ACC112 (cell line): ENCODE results near the gene ITFG2.
"Not testable (repeated sequence)": the region's sequence is repeated elsewhere in the genome, so short reads cannot be mapped to it uniquely, and the experiment has no call there.

ENCODE experiments used
- H2AFZ ChIP-seq: fragments of 200-600 bp; sonication (generic); one replicate; pipeline ENCODE4 v1.6.0; 2017; ENCODE audit warnings: antibody characterized with exemption, low read length; ENCODE audit not compliant: unreplicated experiment
- H3K27ac ChIP-seq: fragments of 200-600 bp; sonication (generic); 2 replicates; pipeline ENCODE4 v1.5.1; 2014; ENCODE audit warnings: low read depth, mild to moderate bottlenecking, antibody characterized with exemption, low read length, moderate library complexity
- H3K27me3 ChIP-seq: fragments of 200-600 bp; sonication (generic); 2 replicates; pipeline ENCODE4 v1.6.1; 2014; ENCODE audit warnings: mild to moderate bottlenecking, antibody characterized with exemption, low read length, moderate library complexity, mixed read lengths; ENCODE audit not compliant: insufficient read depth
- H3K36me3 ChIP-seq: fragments of 200-600 bp; sonication (generic); 2 replicates; pipeline ENCODE4 v1.6.1; 2016; ENCODE audit warnings: mild to moderate bottlenecking, antibody characterized with exemption, low read length, moderate library complexity, mixed read lengths; ENCODE audit not compliant: insufficient read depth
- H3K4me1 ChIP-seq: fragments of 200-600 bp; sonication (generic); one replicate; pipeline ENCODE4 v1.6.1; 2016; ENCODE audit warnings: low read length, mixed read lengths; ENCODE audit not compliant: insufficient read depth, unreplicated experiment, control insufficient read depth
- H3K4me3 ChIP-seq: fragments of 200-600 bp; sonication (generic); 2 replicates; pipeline ENCODE4 v1.5.1; 2014; ENCODE audit warnings: mild to moderate bottlenecking, low read depth, low read length
- H3K79me2 ChIP-seq: fragments of 200-600 bp; sonication (generic); one replicate; pipeline ENCODE4 v1.6.0; 2016; ENCODE audit warnings: low read length; ENCODE audit not compliant: control insufficient read depth, unreplicated experiment, insufficient read depth

ITFG2 gene

DNA sequence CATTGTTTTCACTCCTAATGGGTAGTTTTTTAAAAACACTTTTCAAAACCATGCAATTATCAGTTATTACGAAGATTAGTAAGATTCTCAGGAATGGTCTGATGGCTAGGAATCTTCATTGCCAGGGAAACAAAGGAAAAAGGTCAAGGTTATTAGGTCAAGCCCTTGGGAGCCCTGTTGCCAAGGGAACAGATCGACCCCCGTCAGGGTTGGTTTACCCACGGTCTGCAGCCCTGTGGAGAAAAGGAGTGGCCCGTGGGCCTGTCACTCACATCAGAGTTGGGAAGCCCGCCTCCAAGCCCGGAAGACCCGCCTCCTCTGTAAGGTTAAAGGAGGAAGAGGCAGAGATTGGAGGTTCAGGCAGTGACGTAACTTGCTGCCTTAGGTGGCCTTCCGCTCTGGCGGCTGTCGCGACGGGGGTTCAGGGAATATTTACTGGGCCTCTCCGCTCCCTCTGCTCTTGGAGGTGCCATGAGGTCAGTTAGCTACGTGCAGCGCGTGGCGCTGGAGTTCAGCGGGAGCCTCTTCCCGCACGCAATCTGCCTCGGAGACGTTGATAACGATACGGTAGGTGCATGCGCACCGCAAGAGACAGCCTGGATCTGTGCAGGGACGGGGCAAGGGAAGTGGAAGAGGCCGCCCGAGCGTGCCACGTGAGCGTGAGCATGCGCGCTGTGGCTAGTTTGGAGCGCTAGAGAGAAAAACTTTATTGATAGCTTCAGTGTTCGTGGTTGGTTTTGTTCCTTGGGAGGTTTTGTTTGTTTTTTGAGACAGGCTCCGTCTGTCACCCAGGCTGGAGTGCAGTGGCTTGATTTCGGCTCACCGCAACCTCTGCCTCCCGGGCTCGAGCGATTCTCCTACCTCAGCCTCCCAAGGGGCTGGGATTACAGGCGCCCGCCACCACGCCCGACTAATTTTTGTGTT lies at the start of gene ITFG2:
TSS of gene ITFG2 (plus strand) at position 379 of the 924 bp plus-strand sequence. CDS start at position 472, 93 bp downstream.
- no peaks in the 10 kb centered on the region; the same call in 1 of the 2 replicates for H3K36me3 ChIP-seq
- peaks cover 6% of the 10 kb centered on the region for H3K4me1 ChIP-seq
- H3K27me3 ChIP-seq, result no peaks in the 10 kb centered on the region
- H2AFZ ChIP-seq, result peak within 1 kb of the TSS; percentile 77
- H3K79me2 ChIP-seq, result peaks cover 25% of the 10 kb centered on the region
- peak within 1 kb of the TSS; percentile 87 for H3K4me3 ChIP-seq
- H3K27ac ChIP-seq, result peak within 1 kb of the TSS; percentile 78

DNA sequence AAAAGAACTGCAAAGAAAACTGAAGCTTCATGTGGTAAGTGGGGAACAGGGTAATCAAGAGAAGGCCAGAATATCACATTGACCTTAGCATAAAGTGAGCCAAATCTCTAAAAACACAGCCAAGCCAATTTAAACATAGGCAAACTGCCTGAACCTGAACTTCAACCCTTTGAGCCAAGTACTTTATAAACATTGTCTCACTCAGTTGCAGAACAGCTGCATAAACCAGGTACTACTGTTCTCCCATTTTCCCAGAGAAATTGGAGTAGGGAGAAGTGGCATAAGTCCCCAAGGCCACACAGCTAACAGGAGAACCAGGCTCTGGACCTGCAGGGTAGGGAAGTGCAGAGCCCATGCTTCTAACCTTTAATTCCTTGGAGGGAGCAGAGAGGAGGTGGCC lies 48.1 kb upstream of the ITFG2 start:
- no peak overlapping the region for H2AFZ ChIP-seq
- no peak overlapping the region for H3K4me3 ChIP-seq
- no peaks in the 10 kb centered on the region for H3K36me3 ChIP-seq
- peaks cover 79% of the 10 kb centered on the region for H3K27me3 ChIP-seq
- no peaks in the 10 kb centered on the region for H3K79me2 ChIP-seq
- no peaks in the 10 kb centered on the region for H3K4me1 ChIP-seq
- no peak overlapping the region for H3K27ac ChIP-seq

DNA sequence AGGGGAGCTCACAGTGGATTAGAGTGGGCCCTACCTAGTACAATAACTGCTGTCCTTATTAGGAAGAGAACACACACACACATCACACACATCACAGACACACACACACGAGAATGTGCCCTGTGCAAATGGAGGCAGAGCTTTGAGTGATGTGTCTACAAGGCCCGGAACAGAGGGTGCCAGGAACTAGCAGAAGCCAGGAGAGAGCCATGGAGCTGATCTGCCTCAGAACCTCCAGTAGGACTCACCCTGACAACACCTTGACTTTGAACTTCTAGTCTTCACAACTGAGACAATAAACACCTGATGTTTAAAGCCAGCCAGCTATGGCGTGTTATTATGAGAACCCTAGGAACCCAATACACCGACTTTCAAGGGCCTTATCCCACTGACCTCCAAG lies 47.4 kb upstream of the ITFG2 start:
- Histone ChIP-seq H3K27ac (no peak overlapping the region), H3K36me3 (no peaks in the 10 kb centered on the region), H3K4me3 (no peak overlapping the region), H3K27me3 (peaks cover 73% of the 10 kb centered on the region), H3K79me2 (no peaks in the 10 kb centered on the region), H2AFZ (no peak overlapping the region), H3K4me1 (no peaks in the 10 kb centered on the region)

DNA sequence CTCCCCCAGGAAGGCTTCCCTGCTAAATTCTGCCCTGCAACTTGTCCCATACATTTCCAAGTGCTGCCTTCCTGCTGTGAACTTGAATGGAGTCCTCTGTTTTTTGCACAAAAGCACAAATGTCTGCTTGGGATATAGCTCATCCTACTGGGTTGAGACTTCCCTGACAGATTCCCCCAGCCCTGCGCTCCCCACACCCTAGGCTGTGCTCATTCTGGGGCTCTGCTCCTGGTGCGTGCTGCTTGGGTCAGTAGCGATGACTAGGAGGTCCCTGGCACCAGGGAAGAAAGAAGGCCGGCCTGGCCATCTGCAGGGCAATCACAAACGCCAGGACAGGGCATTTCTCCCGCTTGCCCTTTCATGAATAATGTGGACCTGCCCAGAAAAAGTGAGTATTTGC lies 46.9 kb upstream of the ITFG2 start:
- H3K4me1 ChIP-seq, result no peaks in the 10 kb centered on the region
- no peaks in the 10 kb centered on the region for H3K79me2 ChIP-seq
- H3K36me3 ChIP-seq, result no peaks in the 10 kb centered on the region
- H3K27me3 ChIP-seq, result peaks cover 67% of the 10 kb centered on the region
- no peak overlapping the region for H3K27ac ChIP-seq
- no peak overlapping the region for H3K4me3 ChIP-seq
- H2AFZ ChIP-seq, result no peak overlapping the region

DNA sequence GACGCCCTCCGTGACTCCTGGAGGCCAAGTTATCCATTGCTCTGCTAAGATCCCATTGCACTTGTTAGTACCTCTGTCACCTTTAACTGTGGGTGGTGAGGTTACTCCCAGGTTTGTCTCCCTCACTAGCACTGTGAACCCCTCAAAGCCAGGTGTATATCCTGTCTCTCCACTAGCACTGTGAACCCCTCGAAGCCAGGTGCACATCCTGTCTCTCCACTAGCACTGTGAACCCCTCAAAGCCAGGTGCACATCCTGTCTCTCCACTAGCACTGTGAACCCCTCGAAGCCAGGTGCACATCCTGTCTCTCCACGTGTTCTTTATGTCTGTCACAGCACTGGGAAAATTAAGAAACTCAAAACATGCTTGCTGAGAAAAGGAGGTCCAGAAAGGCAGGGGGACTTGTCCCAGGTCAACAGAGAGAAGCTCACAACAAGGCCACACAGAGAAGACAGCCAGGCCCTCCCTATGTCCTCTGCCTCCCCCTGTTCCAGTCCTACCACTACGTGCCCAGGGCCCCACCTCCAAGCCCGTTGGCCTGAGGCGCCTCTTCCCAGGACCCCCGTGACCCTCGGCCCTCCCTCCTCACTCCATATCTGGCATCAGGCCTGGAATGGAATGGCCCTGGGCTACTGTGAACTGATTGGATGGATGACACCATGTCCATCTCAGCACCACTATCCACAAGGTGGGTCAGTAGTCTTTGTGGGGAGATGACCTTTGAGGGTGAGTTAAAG lies 44.1 kb upstream of the ITFG2 start:
- Histone ChIP-seq H3K4me3 (no peak overlapping the region), H3K4me1 (no peaks in the 10 kb centered on the region), H3K79me2 (no peaks in the 10 kb centered on the region), H3K27ac (no peak overlapping the region), H2AFZ (no peak overlapping the region), H3K27me3 (peaks cover 61% of the 10 kb centered on the region), H3K36me3 (no peaks in the 10 kb centered on the region)

DNA sequence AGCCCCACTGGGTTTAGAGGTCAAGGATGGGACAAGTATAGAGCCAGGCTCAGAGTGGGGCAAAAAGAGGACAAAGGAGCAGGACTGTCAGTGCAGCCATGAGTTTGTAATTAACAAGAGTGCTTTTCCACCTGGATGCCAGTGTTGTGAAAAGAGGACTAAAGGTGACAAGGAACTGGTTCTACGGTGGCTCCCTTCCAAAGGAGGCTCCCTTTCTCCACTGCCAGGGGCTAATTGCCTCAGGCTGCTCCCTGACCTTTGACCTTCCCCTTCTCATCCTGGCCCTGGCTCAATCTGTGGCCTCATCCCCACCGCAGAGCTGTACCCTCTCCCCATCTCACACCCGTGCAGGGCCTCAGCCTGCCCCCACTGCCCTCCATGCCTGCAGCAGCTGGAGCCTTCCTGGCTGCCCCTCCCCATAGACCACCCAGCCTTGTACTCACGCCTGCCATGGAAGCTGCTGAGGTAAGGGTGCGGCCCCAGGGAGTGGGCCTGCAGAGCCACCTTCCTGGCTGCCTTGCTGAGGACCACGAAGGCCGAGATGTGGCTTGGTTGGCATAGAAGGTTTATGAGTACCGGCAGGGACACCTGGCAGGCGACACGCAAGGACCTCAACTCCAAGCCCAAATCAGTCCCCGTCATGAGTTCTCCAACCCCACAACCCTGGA lies 42.5 kb upstream of the ITFG2 start:
- Histone ChIP-seq H3K27me3 (peaks cover 58% of the 10 kb centered on the region), H3K36me3 (no peaks in the 10 kb centered on the region), H3K4me1 (no peaks in the 10 kb centered on the region), H3K4me3 (no peak overlapping the region), H2AFZ (no peak overlapping the region), H3K79me2 (no peaks in the 10 kb centered on the region), H3K27ac (no peak overlapping the region)

DNA sequence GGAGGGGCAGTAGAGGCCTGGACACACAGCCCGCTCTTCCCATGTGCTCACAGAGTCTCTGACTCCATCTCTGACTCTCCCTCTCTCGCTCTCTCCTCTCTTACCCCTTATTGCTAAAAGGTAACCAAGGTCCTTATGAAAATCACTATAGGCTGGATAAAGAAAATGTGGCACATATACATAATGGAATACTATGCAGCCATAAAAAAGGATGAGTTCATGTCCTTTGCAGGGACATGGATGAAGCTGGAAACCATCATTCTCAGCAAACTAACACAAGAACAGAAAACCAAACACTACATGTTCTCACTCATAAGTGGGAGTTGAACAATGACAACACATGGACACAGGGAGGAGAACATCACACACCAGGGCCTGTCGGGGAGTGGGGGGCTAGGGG lies 41.9 kb upstream of the ITFG2 start:
- not testable (repeated sequence) for H2AFZ ChIP-seq, H3K4me1 ChIP-seq, H3K4me3 ChIP-seq, H3K79me2 ChIP-seq, H3K27ac ChIP-seq, H3K36me3 ChIP-seq
- H3K27me3 ChIP-seq, result peaks cover 58% of the 10 kb centered on the region

DNA sequence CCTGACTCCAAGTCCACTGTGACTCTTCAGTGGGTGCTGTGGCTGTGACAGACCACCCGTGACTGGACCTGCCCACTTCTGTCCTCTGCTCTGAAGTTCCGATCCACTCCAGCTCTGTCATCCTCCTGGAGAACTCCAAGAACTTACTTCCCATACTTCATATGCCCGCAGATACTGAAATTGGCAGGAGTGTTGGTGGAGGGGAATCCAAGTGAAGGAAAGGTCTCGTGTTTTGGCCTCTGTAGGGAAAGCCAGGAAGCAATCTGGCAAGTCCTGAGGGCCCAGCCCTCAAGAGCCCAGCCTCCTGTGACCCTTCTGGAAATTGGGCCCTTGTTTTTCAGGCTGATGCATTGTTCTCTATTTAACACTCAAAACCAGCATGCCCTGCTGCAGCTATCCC lies 40.1 kb upstream of the ITFG2 start:
- no peaks in the 10 kb centered on the region for H3K36me3 ChIP-seq
- H3K4me3 ChIP-seq, result no peak overlapping the region
- H2AFZ ChIP-seq, result no peak overlapping the region
- H3K79me2 ChIP-seq, result no peaks in the 10 kb centered on the region
- no peak overlapping the region for H3K27ac ChIP-seq
- no peaks in the 10 kb centered on the region for H3K4me1 ChIP-seq
- H3K27me3 ChIP-seq, result peaks cover 62% of the 10 kb centered on the region

DNA sequence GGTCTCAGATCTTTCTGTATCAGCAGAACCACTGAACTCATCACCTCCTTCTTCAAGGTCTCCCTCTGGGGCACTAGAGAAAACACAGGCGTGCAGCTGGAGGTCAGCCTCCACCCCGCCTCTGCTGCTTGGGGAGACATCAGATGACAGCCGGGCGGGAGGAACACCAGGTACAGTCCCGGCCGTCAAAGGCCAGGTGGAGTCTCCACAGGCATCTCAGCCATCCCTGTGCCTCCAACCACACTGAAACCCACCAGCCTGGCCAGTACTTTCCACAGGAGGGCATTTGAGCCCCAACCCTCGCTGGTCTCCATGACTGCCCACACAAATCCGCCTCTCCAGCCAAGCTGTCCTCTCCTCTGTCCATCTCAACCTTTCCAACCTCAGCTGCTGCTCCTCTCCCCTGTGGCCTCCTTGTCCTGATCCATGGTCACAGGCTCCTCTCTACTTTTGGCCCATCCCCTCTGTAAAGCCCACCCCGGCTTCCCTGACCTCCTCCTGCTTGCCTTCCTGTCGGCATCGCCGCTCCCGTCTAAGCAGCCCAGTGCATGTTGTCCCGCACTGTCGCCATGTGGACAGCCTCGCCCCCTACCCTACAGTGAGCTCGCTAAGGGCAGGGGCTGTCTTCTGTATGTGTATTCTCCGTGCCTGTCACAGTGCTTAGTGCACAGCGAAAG lies 39.1 kb upstream of the ITFG2 start:
- H3K36me3 ChIP-seq, result no peaks in the 10 kb centered on the region
- H3K27me3 ChIP-seq, result peaks cover 62% of the 10 kb centered on the region
- H3K27ac ChIP-seq, result no peak overlapping the region
- no peaks in the 10 kb centered on the region for H3K4me1 ChIP-seq
- no peaks in the 10 kb centered on the region for H3K79me2 ChIP-seq
- H2AFZ ChIP-seq, result no peak overlapping the region
- H3K4me3 ChIP-seq, result no peak overlapping the region

DNA sequence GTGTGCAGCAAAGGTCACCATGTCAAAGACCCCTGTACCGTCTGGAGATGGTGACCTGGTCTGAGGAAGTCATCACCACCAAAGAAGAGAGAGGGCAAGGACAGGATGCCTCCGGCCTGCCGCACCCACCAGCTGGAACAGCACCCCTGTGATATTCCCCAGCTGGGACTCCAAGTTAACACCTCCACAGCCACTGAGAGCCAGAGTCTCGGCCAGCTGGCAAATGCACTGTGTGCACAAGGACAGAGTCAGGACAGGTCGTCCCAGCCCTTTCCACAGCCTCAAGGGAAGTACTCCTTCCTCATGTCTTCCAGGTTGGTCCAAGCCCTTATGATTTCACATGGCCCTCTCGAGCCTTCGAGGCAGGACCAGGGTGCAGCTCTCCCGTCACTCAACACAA lies 37.0 kb upstream of the ITFG2 start:
- no peak overlapping the region for H3K27ac ChIP-seq
- H3K79me2 ChIP-seq, result no peaks in the 10 kb centered on the region
- no peak overlapping the region for H3K4me3 ChIP-seq
- H3K27me3 ChIP-seq, result peaks cover 72% of the 10 kb centered on the region
- no peaks in the 10 kb centered on the region for H3K4me1 ChIP-seq
- H2AFZ ChIP-seq, result no peak overlapping the region
- H3K36me3 ChIP-seq, result no peaks in the 10 kb centered on the region
